HG02981 (cell line): ENCODE results near the gene PRR19.
"Not testable (repeated sequence)": the region's sequence is repeated elsewhere in the genome, so short reads cannot be mapped to it uniquely, and the experiment has no call there.

Experiments
- ATAC-seq: cut with Tn5 transposase; IDR thresholded peaks from one replicate; pipeline ENCODE4 v1.9.1; 2021; ENCODE audit warnings: mild to moderate bottlenecking, moderate library complexity; ENCODE audit not compliant: unreplicated experiment

Gene PRR19

GRCh38 chr19:42301646-42302203 is at the start of gene PRR19:
PRR19 (plus strand) TSS chr19:42302132; CDS start chr19:42309585, 7,453 bp downstream.
- peak; percentile 5 for ATAC-seq

GRCh38 chr19:42252365-42253244 is 49.3 kb upstream of the PRR19 start:
- ATAC-seq: no peak

- no peak for ATAC-seq
Measured at GRCh38 chr19:42253245-42254088, 48.5 kb upstream of the PRR19 start.

- ATAC-seq: no peak
Measured at GRCh38 chr19:42254089-42254849, 47.7 kb upstream of the PRR19 start.

GRCh38 chr19:42254850-42255765 is 46.8 kb upstream of the PRR19 start, which contains the start of gene ERF:
ERF (minus strand) TSS chr19:42255128; CDS start chr19:42254999, 129 bp downstream.
- ATAC-seq: peak; percentile 61

- ATAC-seq: no peak
Measured at GRCh38 chr19:42255766-42256745, 45.9 kb upstream of the PRR19 start.

- ATAC-seq: not testable (repeated sequence)
Measured at GRCh38 chr19:42257842-42258241, 44.1 kb upstream of the PRR19 start.

- ATAC-seq: no peak
Measured at GRCh38 chr19:42261763-42262162, 40.2 kb upstream of the PRR19 start.

GRCh38 chr19:42266105-42266504 is 35.8 kb upstream of the PRR19 start:
- not testable (repeated sequence) for ATAC-seq

GRCh38 chr19:42266928-42267603 is 34.9 kb upstream of the PRR19 start:
- not testable (repeated sequence) for ATAC-seq

- ATAC-seq: no peak
Measured at GRCh38 chr19:42267644-42268141, 34.2 kb upstream of the PRR19 start.

- ATAC-seq: peak; percentile 57
Measured at GRCh38 chr19:42268142-42268703, 33.7 kb upstream of the PRR19 start.

GRCh38 chr19:42268704-42269477 is 33.0 kb upstream of the PRR19 start, which contains the start of gene CIC:
CIC (plus strand) TSS chr19:42269252; CDS start chr19:42271784, 2,532 bp downstream.
- peak; percentile 73 for ATAC-seq

- ATAC-seq: no peak
Measured at GRCh38 chr19:42269478-42270345, 32.2 kb upstream of the PRR19 start.

GRCh38 chr19:42270346-42271044 is 31.4 kb upstream of the PRR19 start:
- ATAC-seq: no peak
